NCI-H345 treated with DMSO at 0.1 percent for 48 hours (cell line): ENCODE data around the gene REV3L.
"Not testable (repeated sequence)": the region's sequence is repeated elsewhere in the genome, so short reads cannot be mapped to it uniquely, and the experiment has no call there.

ENCODE experiments used
- DNase-seq: peaks from one replicate; lab custom pipeline; 2025; ENCODE audit not compliant: unreplicated experiment; lab: John Stamatoyannopoulos, UW

Gene REV3L

GRCh38 chr6:111306104-111306888 lies 176.7 kb downstream of the REV3L start:
- DNase-seq, result no peak

DNA sequence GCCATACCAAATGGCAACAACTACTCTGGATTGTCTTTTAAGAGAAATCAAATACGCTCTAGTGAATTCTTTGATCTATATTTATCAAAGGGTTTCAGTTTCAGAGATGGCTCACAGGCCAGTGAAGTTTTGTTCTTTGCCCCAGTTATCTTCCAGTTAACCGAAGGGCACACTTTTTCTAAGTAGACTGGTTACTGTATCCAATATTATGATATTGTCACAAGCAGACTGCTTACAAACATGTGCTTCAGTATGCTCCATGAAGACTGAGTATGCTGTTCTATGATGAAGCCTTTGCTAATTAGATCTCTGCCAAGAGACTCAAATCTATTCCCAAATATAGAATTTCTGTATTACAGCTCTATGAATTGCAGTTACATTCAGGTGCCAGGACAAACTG lies 181.1 kb downstream of the REV3L start:
- DNase-seq, result no peak

- DNase-seq, result not testable (repeated sequence)
These were observed 181.8 kb downstream of the REV3L start for GRCh38 chr6:111300938-111301800.

DNA sequence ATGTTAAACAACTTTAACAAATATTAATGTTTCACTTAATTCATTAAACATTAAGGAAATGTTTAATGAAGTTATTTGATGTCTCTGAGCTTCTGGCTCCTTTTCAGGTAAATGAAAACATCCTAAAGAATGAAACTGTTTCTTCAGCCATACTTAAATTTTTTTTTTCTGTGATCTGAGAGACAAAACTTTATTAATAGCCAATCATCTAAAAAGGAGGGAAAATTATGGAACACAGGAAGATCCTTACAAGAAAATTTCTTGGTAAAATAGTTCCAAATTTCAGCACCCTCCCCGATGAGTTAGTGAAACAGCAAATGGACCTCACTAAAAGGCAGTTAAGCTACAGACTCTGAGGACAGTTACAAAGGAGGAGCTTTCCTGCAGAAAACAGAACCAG lies 185.2 kb downstream of the REV3L start:
- DNase-seq, result no peak

GRCh38 chr6:111294374-111294967 lies 188.5 kb downstream of the REV3L start:
- DNase-seq, result no peak

DNA sequence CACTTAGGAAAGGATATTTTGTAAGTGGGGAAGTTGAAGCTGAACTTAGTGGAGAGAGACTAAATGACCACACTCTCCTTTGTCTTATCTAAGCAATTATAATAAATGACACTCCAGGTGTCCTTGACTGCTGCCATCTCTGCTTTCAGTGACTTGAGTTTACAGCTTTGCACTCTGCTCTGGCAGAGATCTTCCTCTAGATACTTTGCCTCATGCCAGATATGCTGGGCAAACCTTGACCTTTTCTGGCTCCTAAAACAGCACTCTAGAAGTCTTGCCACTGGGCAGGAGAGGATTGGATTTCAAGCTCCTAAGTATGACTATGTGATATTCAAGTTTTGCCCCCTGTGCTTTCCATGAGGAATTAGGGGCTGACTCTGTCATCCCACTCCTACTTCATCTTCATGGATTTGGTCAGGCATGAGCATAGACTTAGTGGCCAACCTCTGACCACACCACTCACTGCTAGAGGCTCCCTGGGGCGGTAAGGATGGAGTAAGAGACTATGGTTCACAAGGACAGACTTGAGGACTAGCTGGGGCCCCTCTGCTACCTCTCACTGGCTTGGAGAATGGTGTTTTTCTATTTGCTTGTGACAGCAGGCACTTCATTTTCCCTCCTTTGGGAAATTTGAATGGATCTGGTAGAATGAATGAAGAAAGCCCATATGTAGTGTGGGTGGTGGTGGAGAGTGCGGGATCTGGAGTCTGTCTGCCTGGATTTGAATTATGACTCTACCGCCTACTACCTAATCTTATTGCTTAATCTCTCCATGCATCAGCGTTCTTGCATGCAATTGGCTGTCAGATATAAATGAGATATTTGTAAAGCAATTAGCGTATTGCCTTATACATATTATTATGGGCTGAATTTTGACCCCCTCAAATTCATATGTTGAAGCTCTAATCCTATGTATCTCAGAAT lies 191.4 kb downstream of the REV3L start:
- no peak for DNase-seq

GRCh38 chr6:111290689-111291335 lies 192.2 kb downstream of the REV3L start:
- not testable (repeated sequence) for DNase-seq

- not testable (repeated sequence) for DNase-seq
These were observed 198.7 kb downstream of the REV3L start for GRCh38 chr6:111284356-111284755.

GRCh38 chr6:111283707-111284106 lies 199.3 kb downstream of the REV3L start:
- DNase-seq, result no peak

GRCh38 chr6:111282515-111282914 lies 200.5 kb downstream of the REV3L start:
- DNase-seq, result no peak

- no peak for DNase-seq
These were observed 202.5 kb downstream of the REV3L start for GRCh38 chr6:111280445-111280955.

GRCh38 chr6:111278731-111279130 lies 204.3 kb downstream of the REV3L start:
- no peak for DNase-seq

DNA sequence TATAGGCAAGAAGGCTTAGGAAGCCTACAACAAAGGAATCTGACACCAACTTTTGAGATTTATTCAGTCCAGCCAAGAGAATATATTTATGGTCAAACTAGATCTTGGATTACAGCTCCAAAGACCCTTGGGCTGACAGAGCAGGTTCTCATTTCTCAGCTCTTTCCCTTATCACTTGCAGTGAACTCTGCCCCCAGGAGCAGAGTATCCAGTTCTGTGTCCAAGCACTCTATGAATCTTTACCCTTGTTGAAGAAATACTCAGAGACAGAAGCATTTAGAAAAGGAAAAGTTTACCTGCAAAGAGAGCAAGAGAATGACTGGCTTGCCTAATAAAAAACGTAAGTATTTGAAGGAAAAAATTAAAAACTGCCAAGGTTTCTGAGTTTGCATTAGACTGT lies 205.2 kb downstream of the REV3L start:
- no peak for DNase-seq

- no peak for DNase-seq
These were observed 206.3 kb downstream of the REV3L start for GRCh38 chr6:111276736-111277135.

GRCh38 chr6:111276335-111276734 lies 206.7 kb downstream of the REV3L start:
- no peak for DNase-seq

- DNase-seq, result no peak
These were observed 208.3 kb downstream of the REV3L start for GRCh38 chr6:111274593-111275217.

- DNase-seq, result no peak
These were observed 212.9 kb downstream of the REV3L start for GRCh38 chr6:111270121-111270520.

- no peak for DNase-seq
These were observed 213.5 kb downstream of the REV3L start for GRCh38 chr6:111269401-111269970.

GRCh38 chr6:111267764-111268333 lies 215.2 kb downstream of the REV3L start:
- no peak for DNase-seq
